H1 (cell line): Measurements from ENCODE around the gene TCN2. TPM values are rescaled to one million over a fixed set of nuclear protein-coding genes. Genes with fewer than 3 reads are reported as not detected.
A peak's percentile ranks its signal among the peaks of the same experiment; 100 is the strongest.

ENCODE experiments used
- CTCF ChIA-PET: fragments of 300-600 bp; sonication (Branson Sonifier 250); formaldehyde crosslinking; loops from one replicate; lab custom pipeline; 2021; ENCODE audit not compliant: partially characterized antibody; lab: Charles Lee
- POLR2A ChIA-PET: fragments of 300-600 bp; sonication (Branson Sonifier 250); formaldehyde crosslinking; loops from one replicate; lab custom pipeline; 2021; ENCODE audit warnings: inconsistent platforms; ENCODE audit not compliant: partially characterized antibody; lab: Charles Lee
- DNase-seq, 2 experiments: peaks; one replicate each; pipeline versions ENCODE4 v3.0.0 to v3.0.0-alpha.2; 2010 to 2022; ENCODE audit warnings: low spot score in 2 of 2, low read depth in 1 of 2, mixed read lengths in 1 of 2
- FAIRE-seq: peaks from 2 replicates; lab custom pipeline; 2011; peaks lifted over from hg19 to GRCh38; lab: Jason Lieb, UNC
- H2AFZ ChIP-seq: 2 replicates; pipeline ENCODE4 v1.8.1; 2012; ENCODE audit warnings: low read length, inconsistent platforms
- H2AK5ac ChIP-seq: 2 replicates; pipeline ENCODE4 v1.6.1; 2013; ENCODE audit warnings: low read depth, low read length
- H2BK120ac ChIP-seq: replicated peaks from 2 replicates; pipeline ENCODE3; 2013; ENCODE audit warnings: low read depth, low read length, inconsistent platforms
- H2BK12ac ChIP-seq: 2 replicates; pipeline ENCODE4 v1.6.1; 2013; ENCODE audit warnings: low read depth, low read length
- H2BK15ac ChIP-seq: 2 replicates; pipeline ENCODE4 v1.6.1; 2013; ENCODE audit warnings: low read length
- H2BK20ac ChIP-seq: 2 replicates; pipeline ENCODE4 v1.6.1; 2013; ENCODE audit warnings: low read length
- H2BK5ac ChIP-seq: 2 replicates; pipeline ENCODE4 v1.6.1; 2013; ENCODE audit warnings: low read depth, low read length
- H3K14ac ChIP-seq: 2 replicates; pipeline ENCODE4 v1.6.1; 2013; ENCODE audit warnings: inconsistent platforms; ENCODE audit not compliant: insufficient read length
- H3K18ac ChIP-seq: 2 replicates; pipeline ENCODE4 v1.6.1; 2013; ENCODE audit warnings: low read length; ENCODE audit errors: extremely low read depth
- H3K23ac ChIP-seq: 2 replicates; pipeline ENCODE4 v1.6.1; 2013; ENCODE audit warnings: inconsistent platforms; ENCODE audit not compliant: insufficient read length
- H3K23me2 ChIP-seq: 2 replicates; pipeline ENCODE4 v1.6.1; 2013; ENCODE audit warnings: low read depth, low read length
- H3K27ac ChIP-seq: 2 replicates; pipeline ENCODE4 v1.6.1; 2011; ENCODE audit warnings: low read depth, low read length, inconsistent platforms
- H3K27me3 ChIP-seq, 4 experiments: replicated peaks in 1 of 4; 1 replicate in 1 of 4; 2 replicates in 3 of 4; pipeline versions ENCODE4 v1.6.1 to v1.8.1; 2011 to 2013; ENCODE audit warnings: low read length in 3 of 4, mild to moderate bottlenecking in 3 of 4, inconsistent platforms in 2 of 4, mixed read lengths in 2 of 4, moderate library complexity in 1 of 4; ENCODE audit not compliant: control insufficient read depth in 3 of 4, insufficient read depth in 3 of 4; ENCODE audit errors: extremely low read depth in 1 of 4
- H3K36me3 ChIP-seq, 4 experiments: 2 replicates each; pipeline versions ENCODE4 v1.6.1 to v1.8.1; 2011 to 2013; ENCODE audit warnings: mild to moderate bottlenecking in 4 of 4, low read length in 3 of 4, moderate library complexity in 2 of 4, control low read depth in 1 of 4, inconsistent platforms in 1 of 4; ENCODE audit not compliant: insufficient read depth in 4 of 4, control insufficient read depth in 2 of 4
- H3K4ac ChIP-seq: replicated peaks from 2 replicates; pipeline ENCODE3; 2013; ENCODE audit warnings: low read length, low read depth, mixed read lengths, inconsistent platforms; ENCODE audit not compliant: insufficient read length
- H3K4me1 ChIP-seq, 4 experiments: replicated peaks in 1 of 4; 1 replicate in 1 of 4; 2 replicates in 3 of 4; pipeline versions ENCODE4 v1.6.1 to v1.8.1; 2011 to 2013; ENCODE audit warnings: low read length in 3 of 4, inconsistent platforms in 2 of 4, mixed read lengths in 1 of 4; ENCODE audit not compliant: insufficient read depth in 4 of 4, control insufficient read depth in 3 of 4
- H3K4me2 ChIP-seq, 2 experiments: 2 replicates each; pipeline versions ENCODE4 v1.6.1 to v1.8.1; 2011 to 2013; ENCODE audit warnings: low read depth in 2 of 2, low read length in 2 of 2, control low read depth in 1 of 2, inconsistent platforms in 1 of 2, mild to moderate bottlenecking in 1 of 2; ENCODE audit not compliant: insufficient read depth in 1 of 2
- H3K4me3 ChIP-seq, 4 experiments: fragments of 200-600, 300-600 bp in 1 of 4; sonication (generic), shearing (Covaris generic), sonication (Bioruptor Twin) in 1 of 4; 2 replicates each; pipeline versions ENCODE4 v1.5.1 to v1.8.1; 2011 to 2016; ENCODE audit warnings: low read length in 4 of 4, low read depth in 3 of 4, control low read depth in 2 of 4, inconsistent platforms in 2 of 4, mild to moderate bottlenecking in 2 of 4, mixed read lengths in 1 of 4, moderate library complexity in 1 of 4; ENCODE audit not compliant: insufficient read depth in 2 of 4; ENCODE audit errors: extremely low read depth in 1 of 4
- H3K56ac ChIP-seq: replicated peaks from 2 replicates; pipeline ENCODE3; 2013; ENCODE audit warnings: low read depth, mild to moderate bottlenecking, mixed read lengths, low read length, inconsistent platforms; ENCODE audit not compliant: insufficient read length
- H3K79me1 ChIP-seq: 2 replicates; pipeline ENCODE4 v1.6.1; 2013; ENCODE audit warnings: low read depth, low read length, control low read depth
- H3K79me2 ChIP-seq, 2 experiments: 2 replicates each; pipeline versions ENCODE4 v1.6.1 to v1.8.1; 2012 to 2013; ENCODE audit warnings: low read length in 2 of 2, mild to moderate bottlenecking in 2 of 2, inconsistent platforms in 1 of 2; ENCODE audit not compliant: insufficient read depth in 2 of 2, control insufficient read depth in 1 of 2
- H3K9ac ChIP-seq, 4 experiments: replicated peaks in 1 of 4; 1 replicate in 1 of 4; 2 replicates in 3 of 4; pipeline versions ENCODE4 v1.6.1 to v1.8.1; 2011 to 2013; ENCODE audit warnings: low read depth in 3 of 4, low read length in 3 of 4, control low read depth in 2 of 4, mild to moderate bottlenecking in 2 of 4, moderate library complexity in 2 of 4, inconsistent platforms in 1 of 4; ENCODE audit errors: extremely low read depth in 1 of 4
- H3K9me3 ChIP-seq, 2 experiments: 2 replicates each; pipeline versions ENCODE4 v1.6.1 to v1.8.1; 2012 to 2013; ENCODE audit warnings: mild to moderate bottlenecking in 2 of 2, moderate library complexity in 2 of 2, control low read depth in 1 of 2, inconsistent platforms in 1 of 2, low read depth in 1 of 2, low read length in 1 of 2, mixed read lengths in 1 of 2; ENCODE audit not compliant: insufficient read depth in 2 of 2
- H4K20me1 ChIP-seq, 2 experiments: replicated peaks in 1 of 2; 2 replicates each; pipeline versions ENCODE3 to v1.8.1; 2011 to 2013; ENCODE audit warnings: inconsistent platforms in 2 of 2, low read length in 2 of 2, mild to moderate bottlenecking in 1 of 2; ENCODE audit not compliant: insufficient read depth in 2 of 2, control insufficient read depth in 1 of 2
- H4K5ac ChIP-seq: 2 replicates; pipeline ENCODE4 v1.6.1; 2013; ENCODE audit warnings: low read length, low read depth, mixed read lengths, inconsistent platforms; ENCODE audit not compliant: insufficient read length
- H4K8ac ChIP-seq: 2 replicates; pipeline ENCODE4 v1.8.0; 2013; ENCODE audit warnings: mild to moderate bottlenecking, moderate library complexity, low read length, inconsistent platforms; ENCODE audit not compliant: insufficient read depth; ENCODE audit errors: extremely low read depth
- H4K91ac ChIP-seq: replicated peaks from 2 replicates; pipeline ENCODE3; 2013; ENCODE audit warnings: low read length, mixed read lengths, inconsistent platforms; ENCODE audit not compliant: insufficient read length
- E2F6 ChIP-seq: IDR thresholded peaks from 2 replicates; pipeline ENCODE4 v1.6.1; 2012; ENCODE audit warnings: inconsistent platforms
- POLR2AphosphoS5 ChIP-seq: IDR thresholded peaks from 2 replicates; pipeline ENCODE4 v1.6.1; 2011; ENCODE audit warnings: low read depth, low read length
- WGBS, 2 experiments: shearing (Covaris generic) in 1 of 2; methylation state at CpG; one replicate each; pipeline versions ENCODE4 v1.1.6 to v1.1.7; 2013 to 2015; ENCODE audit warnings: low lambda C conversion rate in 2 of 2, mixed read lengths in 2 of 2, inconsistent platforms in 1 of 2, low coverage in 1 of 2, missing lambda C conversion rate in 1 of 2; ENCODE audit not compliant: insufficient replicate concordance in 2 of 2, insufficient coverage in 1 of 2, insufficient read length in 1 of 2; ENCODE audit errors: extremely low coverage in 1 of 2, missing lambda C conversion rate in 1 of 2; 5-methylcytosine and 5-hydroxymethylcytosine counted together
- polyA plus RNA-seq, 7 experiments: library from polyadenylated mRNA; depleted of rRNA in 3 of 7; stranded (reverse) in 5 of 7; unstranded in 2 of 7; fragments of >200 nt in 5 of 7; fragments of 200-250 nt in 2 of 7; gene quantifications; 1 replicate in 5 of 7; 2 replicates in 1 of 7; 4 replicates in 1 of 7; pipeline versions ENCODE4 v1.2.1 to v1.2.3, GENCODE V29; 2011 to 2013; ENCODE audit warnings: missing spikeins in 2 of 7, mixed read lengths in 2 of 7
- total RNA-seq: library from RNA; stranded (reverse); fragmentation: NEBNext Ultra II Directional; extraction: Animal tissue kit (Norgen Biotek cat#: 25700); gene quantifications from 2 replicates; pipeline ENCODE4 v1.2.1, GENCODE V29; 2021

Gene TCN2
- total and polyA plus RNA-seq, 2 of the 8 experiments (the other 6 are each of a cell fraction or from before 2014, with no cell fraction given), result 30.0 to 87.8 TPM

DNA sequence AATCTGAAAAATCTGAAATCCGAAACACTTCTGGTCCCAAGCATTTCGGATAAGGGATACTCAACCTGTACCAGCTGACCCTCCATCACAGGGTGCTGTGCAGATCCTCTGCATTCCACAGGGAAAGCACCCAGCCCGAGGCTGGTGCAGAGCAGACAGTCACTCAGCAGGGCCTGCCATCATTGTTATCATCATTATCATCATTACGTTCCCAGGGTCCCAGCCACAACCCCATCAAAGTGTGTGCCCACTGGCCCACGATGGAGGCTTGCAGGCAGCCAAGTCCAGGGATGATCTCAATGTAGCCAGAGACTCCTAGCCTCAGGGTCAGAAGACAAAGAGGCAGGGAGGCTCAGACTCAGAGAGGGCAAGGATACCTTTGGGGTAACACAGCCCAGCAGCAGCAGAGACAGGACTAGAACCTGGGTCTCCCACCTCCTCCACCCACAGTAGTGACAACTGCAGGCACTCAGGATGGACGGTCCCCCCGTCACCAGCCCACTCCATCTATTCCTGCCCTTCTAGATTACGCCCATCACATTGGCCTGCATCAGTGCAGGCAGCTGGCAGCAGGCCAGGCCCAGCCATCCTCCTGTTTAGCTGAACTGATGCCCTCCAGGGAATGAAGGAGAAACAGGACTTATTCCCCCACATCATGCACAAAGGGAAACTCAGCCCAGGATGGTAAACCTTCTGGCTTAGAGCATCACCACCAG is 42.8 kb upstream of the TCN2 start:
- 84% methylated on average over 8 of the region's 8 CpGs; no CpG with 5 or more reads in 1 of the 2 experiments for WGBS, 2 experiments
- Histone ChIP-seq H3K4me1 (peaks cover 0 to 25% (median 12%) of the 10 kb centered on the region in 4 experiments; a peak in 6 of 7 replicates), H4K20me1 (peaks cover 0 to 2% of the 10 kb centered on the region in 2 experiments), H2BK12ac (peak overlapping the region; percentile 50; the same call in 1 of the 2 replicates), H3K23ac (no peak overlapping the region), H2AFZ (no peak overlapping the region), H3K79me1 (no peaks in the 10 kb centered on the region), H3K23me2 (no peaks in the 10 kb centered on the region; the same call in 1 of the 2 replicates), H2AK5ac (peak overlapping the region; percentile 82; the same call in 1 of the 2 replicates), H2BK5ac (peak overlapping the region; percentile 52; the same call in 1 of the 2 replicates), H3K27me3 (no peaks in the 10 kb centered on the region), H4K91ac (peak overlapping the region; percentile 87), H4K8ac (no peak overlapping the region; the same call in 1 of the 2 replicates), H3K9ac (no peak overlapping the region), H3K79me2 (no peaks in the 10 kb centered on the region), H3K4me2 (no peak overlapping the region), H3K27ac (no peak overlapping the region; the same call in 1 of the 2 replicates), H4K5ac (no peak overlapping the region), H3K4me3 (no peak overlapping the region), H3K4ac (peak overlapping the region; percentile 87), H3K56ac (no peak overlapping the region), H2BK20ac (0 out of 2 replicates have a peak overlapping the region, but pooled peaks have one; percentile 18), H3K9me3 (no peaks in the 10 kb centered on the region), H2BK15ac (0 out of 2 replicates have a peak overlapping the region, but pooled peaks have one; percentile 40), H3K14ac (no peak overlapping the region), H3K36me3 (no peaks in the 10 kb centered on the region), H2BK120ac (no peak overlapping the region), H3K18ac (no peak overlapping the region)
- POLR2A ChIA-PET, result interaction anchor here (0.8 to 2.2 kb wide), 6 partner anchors 12 to 238 kb away, joined by 3 to 10 read pairs (median 4); partner anchors contain the start of gene TCN2
- FAIRE-seq (peak; percentile 42), DNase-seq (no peak)
- CTCF ChIA-PET, result interaction anchor here (1.0 to 2.7 kb wide), 6 partner anchors 9 to 327 kb away, joined by 3 to 9 read pairs (median 3); no protein-coding TSS in a partner anchor
- TF ChIP-seq POLR2AphosphoS5 (no peak), E2F6 (no peak)
